Endothelial cell of hepatic sinusoid (primary cell): ENCODE measurements around the gene NOD2.

Experiments used
- in situ Hi-C: cut with HindIII; loops from 2 replicates; pipeline ENCODE4 v1.10.0; 2017; ENCODE audit warnings: low sequenced_read_pairs

Gene NOD2

DNA sequence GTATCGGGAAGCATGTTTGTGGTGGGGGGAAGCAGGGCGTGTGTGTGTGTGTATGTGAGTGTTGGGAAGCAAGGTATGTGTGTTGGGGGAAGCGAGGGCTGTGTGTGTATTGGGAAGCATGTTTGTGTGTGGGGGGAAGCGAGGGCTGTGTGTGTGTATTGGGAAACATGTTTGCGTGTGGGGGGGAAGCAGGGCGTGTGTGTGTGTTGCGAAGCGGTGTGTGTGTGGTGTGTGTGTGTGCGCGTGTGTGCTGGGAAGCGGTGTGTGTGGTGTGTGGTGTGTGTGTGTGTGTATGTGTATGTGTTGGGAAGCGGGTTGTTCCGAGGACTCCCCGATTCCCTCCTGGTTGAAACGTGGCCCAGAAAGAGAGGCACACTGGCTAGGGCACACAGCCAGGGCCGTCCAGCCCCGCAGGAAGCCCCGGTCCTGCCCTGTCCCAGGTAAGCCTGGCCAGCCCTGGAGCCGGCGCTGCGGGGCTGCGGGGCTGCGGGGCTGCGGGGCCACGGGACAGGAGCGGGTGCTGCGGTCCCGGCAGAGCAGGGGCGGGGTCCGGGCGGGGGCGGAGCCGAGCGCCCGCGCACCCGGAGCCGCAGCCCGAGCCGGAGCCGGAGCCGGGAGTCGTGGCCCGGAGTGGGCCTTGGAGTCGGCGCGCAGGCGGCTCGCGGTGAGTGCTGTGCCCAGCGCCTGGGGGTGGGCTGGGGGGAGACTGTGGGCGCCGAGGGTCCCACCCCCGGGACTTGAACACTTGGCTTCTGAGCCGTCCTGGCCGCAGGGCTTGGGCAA, at the start of gene NOD2:
Gene NOD2 (plus strand): TSS at position 608 of the 783 bp plus-strand sequence. CDS start 5,890 bp downstream, outside the sequence.
- in situ Hi-C loops, result no loop called here

DNA sequence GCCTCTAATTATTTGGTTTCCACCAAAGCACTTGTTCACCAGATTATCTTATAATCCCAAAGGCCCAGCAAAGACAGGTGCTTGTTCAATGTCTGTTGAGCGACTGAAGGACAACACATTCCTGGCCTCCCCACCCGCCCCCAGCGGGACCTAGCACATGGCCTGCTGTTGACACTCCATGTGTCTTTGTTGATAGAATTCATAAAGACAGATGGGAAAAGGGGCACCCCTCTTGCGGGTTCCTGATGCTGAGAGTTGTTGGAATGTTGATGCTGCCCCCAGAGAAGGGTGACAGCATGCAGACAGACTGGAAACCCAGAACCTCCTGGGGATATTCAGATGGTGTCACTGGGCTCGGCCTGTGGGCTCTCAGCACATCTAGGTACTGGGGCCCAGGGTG, 49.2 kb upstream of the NOD2 start:
- in situ Hi-C loops, result no loop called here

DNA sequence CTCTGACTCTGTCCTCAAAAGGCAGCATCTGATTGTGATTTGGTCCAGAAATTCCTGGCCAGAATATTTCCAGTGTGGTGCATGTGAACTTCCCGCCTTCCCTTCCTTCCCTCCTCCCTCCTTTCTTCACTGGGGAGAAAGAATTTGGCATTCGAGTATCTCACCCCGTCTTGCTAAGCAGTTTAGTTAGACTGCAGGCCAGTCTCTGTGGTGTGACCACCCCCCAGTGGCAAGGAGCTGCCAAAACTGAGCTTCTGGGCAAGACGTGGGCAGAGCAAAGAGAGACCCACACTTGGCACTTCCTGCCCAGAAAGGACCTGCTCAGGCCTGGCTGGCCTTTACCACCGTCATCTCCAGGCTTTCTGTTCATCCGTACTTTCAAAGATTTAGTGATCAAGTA, 48.7 kb upstream of the NOD2 start:
- in situ Hi-C loops, result loop anchor here (5.0 kb wide), 1 partner anchor 32 kb away; no protein-coding TSS in a partner anchor

GRCh38 chr16:50645563-50646220, 47.7 kb upstream of the NOD2 start:
- in situ Hi-C loops, result loop anchor here (5.0 kb wide), 1 partner anchor 33 kb away; no protein-coding TSS in a partner anchor

DNA sequence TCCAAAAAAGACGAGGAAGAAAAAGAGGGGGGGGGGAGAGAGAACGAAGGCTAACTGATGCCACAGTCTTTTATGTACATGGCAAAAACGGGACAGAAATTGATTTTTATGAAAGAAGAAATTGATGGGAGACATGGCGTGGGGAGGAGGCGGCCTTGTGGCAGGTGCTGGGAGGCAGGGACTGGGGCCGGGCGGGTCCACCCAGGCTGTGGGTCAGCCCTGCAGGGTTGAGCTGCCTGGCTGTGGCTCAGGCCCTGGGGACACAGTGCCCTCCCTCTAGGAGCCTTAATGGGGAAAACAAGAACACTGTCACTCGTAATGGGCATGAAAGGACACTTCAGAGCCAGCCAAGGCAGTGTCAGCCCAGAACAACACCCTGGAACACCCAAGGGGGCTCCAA, 47.1 kb upstream of the NOD2 start:
- in situ Hi-C loops, result loop anchor here (5.0 kb wide), 1 partner anchor 34 kb away; no protein-coding TSS in a partner anchor

- in situ Hi-C loops, result loop anchor here (10.0 kb wide), 1 partner anchor 277 kb away; no protein-coding TSS in a partner anchor
These were observed 41.5 kb upstream of the NOD2 start for GRCh38 chr16:50651835-50652438.

DNA sequence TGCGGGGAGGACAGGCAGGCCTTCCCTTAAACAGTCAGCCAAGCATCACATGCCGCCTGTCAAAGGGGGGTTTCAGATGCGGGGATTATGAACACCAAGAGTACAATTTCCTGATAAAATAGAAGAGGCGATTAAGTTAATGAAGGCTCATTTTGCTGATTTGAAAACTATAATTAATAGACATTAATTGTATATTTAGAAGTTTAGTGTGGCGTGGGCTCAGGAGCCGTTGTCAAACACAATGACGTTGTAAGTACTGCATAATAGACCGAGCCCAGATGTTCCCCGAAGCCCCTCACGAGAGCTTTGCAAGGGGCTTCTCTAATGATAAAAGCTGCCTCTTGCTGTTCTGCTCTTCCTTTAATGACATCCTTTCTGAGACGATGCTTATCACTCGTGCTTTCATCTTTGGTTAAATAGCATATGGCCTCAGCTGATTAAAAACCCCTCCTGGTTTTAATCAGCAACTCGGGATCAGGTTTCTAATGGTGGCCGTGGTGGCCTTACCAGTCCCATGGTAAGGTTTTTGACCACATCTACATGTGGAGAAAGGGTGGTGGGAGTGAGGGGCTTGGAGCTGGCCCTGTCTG, 40.5 kb upstream of the NOD2 start:
- in situ Hi-C loops, result loop anchor here (10.0 kb wide), 1 partner anchor 278 kb away; no protein-coding TSS in a partner anchor

DNA sequence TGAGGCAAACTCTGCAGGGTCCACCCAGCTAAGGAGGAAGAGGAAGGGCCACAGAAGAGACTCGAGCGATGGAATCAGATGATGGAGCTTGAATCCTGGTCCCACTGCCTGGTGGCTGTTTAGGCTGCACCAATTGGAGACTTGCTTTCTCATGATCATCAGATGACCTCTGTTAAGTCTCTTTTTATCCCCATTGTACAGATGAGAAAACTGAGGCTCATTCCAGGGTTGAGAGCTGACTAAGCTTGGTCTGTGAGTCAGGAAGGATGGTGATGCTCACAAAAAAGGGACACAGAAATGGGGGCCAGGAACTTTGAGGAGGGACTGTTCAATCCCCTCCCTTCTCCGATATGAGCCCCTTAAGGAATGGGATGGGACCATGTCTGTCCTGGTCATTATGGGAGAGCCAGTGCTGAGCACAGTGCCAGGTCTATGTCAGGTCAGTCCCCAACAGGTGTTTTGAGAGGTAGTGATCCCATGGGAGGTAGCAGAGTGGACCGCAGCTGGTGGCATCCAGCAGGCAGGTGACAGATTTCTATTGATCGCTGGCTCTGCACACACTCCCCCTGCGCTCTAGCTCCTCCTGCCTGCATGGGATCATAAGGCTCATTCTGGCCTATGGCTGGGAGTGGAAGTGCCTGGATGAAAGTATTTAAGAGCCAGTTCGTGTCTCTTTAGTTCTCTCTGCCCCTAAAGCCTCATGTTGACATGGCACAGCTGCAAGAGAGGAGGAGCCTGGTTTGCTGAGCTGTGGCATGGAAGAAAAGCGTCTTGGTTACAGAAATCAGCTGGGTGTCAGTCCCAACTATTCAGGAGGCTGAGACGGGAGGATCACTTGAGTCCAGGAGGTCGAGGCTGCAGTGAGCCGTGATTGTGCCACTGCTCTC, 39.5 kb upstream of the NOD2 start:
- in situ Hi-C loops, result loop anchor here (10.0 kb wide), 1 partner anchor 279 kb away; no protein-coding TSS in a partner anchor

- in situ Hi-C loops, result loop anchor here (5.0 to 10.0 kb wide), 2 partner anchors 98 to 281 kb away; no protein-coding TSS in a partner anchor
These were observed 37.8 kb upstream of the NOD2 start for GRCh38 chr16:50655558-50656055.

DNA sequence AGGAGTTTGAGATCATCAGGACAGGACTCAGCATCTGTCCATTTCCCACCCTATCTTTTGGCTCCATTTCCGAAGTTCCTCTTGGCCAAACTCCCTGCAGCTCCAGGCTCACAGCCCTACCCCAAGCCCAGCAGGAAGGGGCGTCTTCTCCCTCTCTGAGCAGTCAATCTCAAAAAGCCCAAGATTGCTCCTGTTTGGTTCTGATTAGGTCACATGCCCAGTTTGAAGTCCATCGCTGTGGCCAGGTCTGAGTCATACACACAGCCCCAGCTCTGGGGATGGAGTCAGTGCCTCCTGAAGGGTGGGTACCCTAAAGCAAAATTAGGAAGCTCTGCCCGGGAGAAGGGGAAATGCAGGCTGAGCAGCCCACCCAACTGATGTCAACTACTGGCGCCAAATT, 36.2 kb upstream of the NOD2 start:
- in situ Hi-C loops, result loop anchor here (5.0 to 10.0 kb wide), 2 partner anchors 100 to 282 kb away; no protein-coding TSS in a partner anchor

DNA sequence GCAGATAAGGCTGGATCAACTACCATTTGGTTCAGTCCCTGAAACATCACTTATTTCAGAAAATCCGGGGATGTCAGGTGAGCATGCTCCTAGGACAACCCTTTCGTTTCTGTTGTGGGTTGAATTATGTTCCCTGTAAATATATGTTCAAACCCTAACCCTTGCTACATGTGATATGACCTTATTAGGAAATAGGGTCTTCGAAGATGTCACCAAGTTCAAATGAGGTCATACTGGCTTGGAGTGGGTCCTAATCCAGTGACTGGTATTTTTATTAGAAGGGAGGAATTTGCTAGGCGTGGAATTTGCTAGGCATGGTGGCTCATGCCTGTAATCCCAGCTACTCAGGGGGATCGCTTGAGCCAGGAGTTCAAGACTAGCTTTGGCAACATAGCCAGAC, 33.6 kb upstream of the NOD2 start:
- in situ Hi-C loops, result loop anchor here (5.0 to 10.0 kb wide), 2 partner anchors 103 to 285 kb away; no protein-coding TSS in a partner anchor

DNA sequence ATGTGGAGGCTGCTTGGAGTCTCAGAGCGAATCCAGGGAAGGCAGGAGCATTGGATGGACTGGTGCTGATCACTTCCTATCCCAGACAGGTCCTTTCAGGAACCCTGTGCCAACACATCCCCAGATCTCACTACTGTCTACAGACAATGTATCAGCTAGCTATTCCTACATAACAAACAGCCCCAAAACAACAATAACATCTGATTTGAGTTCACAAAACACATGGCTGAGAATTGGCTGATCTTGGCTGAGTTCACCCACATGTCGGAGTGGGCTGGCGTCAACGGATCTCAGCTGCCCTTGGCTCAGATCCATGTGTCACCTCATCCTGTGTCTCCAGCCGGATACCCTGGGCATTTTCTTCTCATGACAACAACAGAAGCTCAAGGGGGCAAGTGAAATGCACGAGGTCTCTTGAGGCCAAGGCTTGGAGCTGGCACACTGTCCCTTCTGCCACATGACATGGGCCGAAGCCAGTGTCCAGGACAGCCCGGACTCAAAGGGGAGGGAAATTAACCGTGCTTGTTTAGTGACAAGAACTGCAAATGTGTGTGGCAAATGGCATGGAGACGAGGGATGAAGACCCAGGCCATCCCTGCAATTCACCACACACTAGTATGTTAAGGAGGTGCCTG, 31.0 kb upstream of the NOD2 start:
- in situ Hi-C loops, result no loop called here

DNA sequence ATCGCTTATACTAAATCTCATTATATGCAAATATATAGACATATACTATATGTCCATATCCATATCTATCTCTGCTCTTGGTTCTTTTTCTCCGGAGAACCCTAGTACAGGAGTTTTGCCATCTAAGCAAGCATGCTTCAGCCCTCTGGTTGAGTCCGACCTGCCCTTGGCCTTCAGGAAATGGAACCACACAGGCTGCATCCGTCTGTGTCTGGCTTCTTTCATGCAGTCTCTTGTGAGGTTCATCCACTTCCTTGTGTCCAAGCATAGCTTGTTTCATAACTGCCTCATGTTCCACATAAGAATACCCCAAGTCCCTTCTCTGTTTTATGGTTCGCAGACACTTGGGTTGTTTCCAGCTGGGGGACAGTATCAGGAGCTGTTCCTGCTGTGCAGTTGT, 29.1 kb upstream of the NOD2 start:
- in situ Hi-C loops, result no loop called here

DNA sequence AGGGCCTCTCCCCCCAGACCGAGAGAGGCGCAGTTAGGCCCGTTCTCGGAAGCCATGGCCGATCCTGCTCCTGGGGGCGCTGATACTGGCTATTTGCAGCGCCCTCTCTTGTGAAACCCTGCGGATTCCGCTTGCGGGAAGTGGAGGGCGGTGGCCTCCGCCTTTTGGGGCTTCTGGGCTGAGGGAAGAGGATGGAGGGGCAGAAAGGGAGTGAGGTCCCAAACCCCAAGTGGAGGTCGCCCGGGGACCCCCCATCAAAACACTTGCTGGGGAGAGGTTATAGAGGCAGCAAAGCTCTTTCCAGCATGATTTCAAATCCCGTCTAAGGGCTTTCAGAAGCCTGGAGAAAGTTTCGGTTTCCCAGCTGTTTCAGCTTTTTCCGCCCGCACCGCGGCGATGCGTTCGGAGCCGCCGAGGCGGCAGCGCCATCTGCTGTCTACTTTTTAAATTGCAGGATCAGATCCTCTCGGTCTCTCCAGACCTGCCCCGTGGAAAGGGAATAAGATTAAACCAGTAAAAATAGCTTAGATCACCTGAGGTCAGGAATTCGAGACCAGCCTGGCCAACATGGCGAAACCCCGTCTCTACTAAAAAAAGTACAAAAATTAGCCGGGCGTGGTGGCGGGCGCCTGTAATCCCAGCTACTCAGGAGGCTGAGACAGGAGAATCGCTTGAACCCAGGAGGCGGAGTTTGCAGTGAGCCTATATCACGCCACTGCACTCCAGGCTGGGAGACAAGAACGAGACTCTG, 28.1 kb upstream of the NOD2 start:
- in situ Hi-C loops, result loop anchor here (5.0 kb wide), 1 partner anchor 57 kb away; no protein-coding TSS in a partner anchor

GRCh38 chr16:50666658-50667496, 26.5 kb upstream of the NOD2 start:
- in situ Hi-C loops, result loop anchor here (5.0 kb wide), 1 partner anchor 55 kb away; no protein-coding TSS in a partner anchor

DNA sequence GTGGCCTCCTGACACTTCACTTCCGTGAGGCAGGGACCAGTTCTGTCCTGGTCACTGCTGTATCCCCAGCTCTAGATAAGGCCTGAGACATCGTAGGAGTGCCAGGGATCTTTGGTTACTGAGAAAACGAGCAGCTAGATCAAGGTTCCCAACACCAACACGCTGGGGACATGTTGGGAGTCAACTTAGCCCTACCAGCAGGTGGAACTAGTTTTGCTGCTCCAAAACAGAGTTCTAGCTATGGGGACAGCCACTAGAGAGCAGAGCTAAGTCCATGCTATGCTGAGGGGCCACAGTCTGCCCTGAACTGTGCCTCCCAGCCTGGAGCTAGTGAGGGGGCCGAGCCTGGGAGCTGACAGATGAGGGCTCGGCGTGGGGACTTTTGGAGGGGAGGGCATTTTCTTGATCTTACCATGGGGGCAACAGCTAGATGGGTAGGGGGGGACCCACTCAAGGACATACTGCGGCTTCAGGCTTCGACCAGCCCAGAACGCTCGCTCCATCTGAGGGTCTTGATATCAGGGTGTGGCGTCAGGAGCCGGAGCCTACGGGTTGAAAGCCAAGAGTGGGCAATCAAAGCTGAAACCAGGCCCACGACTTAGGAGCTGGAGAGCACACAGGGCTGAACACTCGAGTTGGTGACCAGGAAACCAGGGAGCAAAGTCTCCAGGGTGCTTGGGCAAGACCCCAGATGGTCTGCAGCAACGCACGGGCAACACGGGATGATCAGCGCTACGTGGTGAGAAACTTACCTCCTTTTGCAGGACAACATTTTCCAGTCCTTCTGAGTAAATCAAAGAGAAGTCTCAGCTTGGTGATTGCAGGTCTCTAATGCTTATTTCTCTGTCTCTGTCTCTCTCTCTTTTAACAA, 25.7 kb upstream of the NOD2 start:
- in situ Hi-C loops, result loop anchor here (5.0 kb wide), 1 partner anchor 55 kb away; no protein-coding TSS in a partner anchor
